NT2/D1 (cell line): ENCODE measurements around the gene STIM2.

Experiments used
- SUZ12 ChIP-seq: IDR thresholded peaks from 2 replicates; pipeline ENCODE4 v1.6.1; 2011; ENCODE audit not compliant: insufficient read length, insufficient read depth; ENCODE audit errors: extremely low read depth
- ZNF274 ChIP-seq: IDR thresholded peaks from 2 replicates; pipeline ENCODE4 v1.6.1; 2011; ENCODE audit warnings: mild to moderate bottlenecking, low read depth, low read length

DNA sequence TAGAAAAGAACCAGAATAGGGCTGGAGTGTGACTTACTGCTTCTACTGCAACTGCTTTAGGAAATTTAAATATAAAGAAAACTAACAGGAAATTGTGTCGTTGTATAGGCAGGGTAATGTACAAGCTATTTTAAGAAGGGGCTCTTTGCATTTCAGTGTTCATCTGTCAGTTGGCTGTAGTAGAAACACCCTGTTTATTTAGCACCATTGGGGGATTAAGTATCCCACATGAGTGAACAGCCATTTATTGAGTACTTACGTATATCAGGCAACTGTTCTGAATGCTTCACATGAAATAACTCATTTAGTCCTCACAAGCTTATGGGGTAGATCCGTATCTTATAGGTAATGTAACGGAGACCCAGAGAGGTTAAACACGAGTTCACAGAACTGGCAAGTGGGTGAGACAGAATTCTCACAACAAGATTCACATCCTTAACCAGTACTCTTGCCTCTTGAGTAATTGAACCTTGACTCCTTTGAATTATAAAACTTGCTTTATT lies 23.9 kb downstream of the STIM2 start:
- TF ChIP-seq SUZ12, result no peak
- TF ChIP-seq ZNF274, result no peak
